ENCODE results near the gene TMEM215. TPM values are rescaled to one million over a fixed set of nuclear protein-coding genes. Genes with fewer than 3 reads are reported as not detected.
"Not testable (repeated sequence)": the region's sequence is repeated elsewhere in the genome, so short reads cannot be mapped to it uniquely, and the experiment has no call there.

The TMEM215 gene
- polyA plus RNA-seq, 4 donors: not detected

- DNase-seq (no peak), FAIRE-seq (no peak)
- Histone ChIP-seq H3K27ac (ENCODE audit: low read depth in 1 of 3, low read length in 2 of 3) (no peak overlapping the region), H3K9me3 (ENCODE audit: control insufficient read depth in 2 of 2, insufficient read depth in 1 of 2, low read depth in 1 of 2, low read length in 1 of 2) (no peaks in the 10 kb centered on the region), H3K27me3 (ENCODE audit: control insufficient read depth in 3 of 3, insufficient read depth in 3 of 3, low read length in 3 of 3) (no peaks in the 10 kb centered on the region), H3K4me3 (ENCODE audit: low read depth in 1 of 3, low read length in 3 of 3) (no peak overlapping the region), H3K4me1 (ENCODE audit: control insufficient read depth in 3 of 3, insufficient read depth in 2 of 3, low read depth in 1 of 3, low read length in 2 of 3) (no peaks in the 10 kb centered on the region), H3K36me3 (ENCODE audit: control insufficient read depth in 3 of 3, insufficient read depth in 2 of 3, low read depth in 1 of 3, low read length in 3 of 3) (no peaks in the 10 kb centered on the region)
- 82 to 91% (median 90%) methylated on average over 5 of the region's 5 CpGs for WGBS, 3 donors
These were observed 19.2 kb upstream of the TMEM215 start for GRCh38 chr9:32764139-32764538.

GRCh38 chr9:32775283-32775682 lies 8.1 kb upstream of the TMEM215 start:
- no peaks in the 10 kb centered on the region for H3K4me1 ChIP-seq (ENCODE audit: control insufficient read depth in 3 of 3, insufficient read depth in 2 of 3, low read depth in 1 of 3, low read length in 2 of 3)
- DNase-seq (no peak), FAIRE-seq (no peak)
- H3K4me3 ChIP-seq (ENCODE audit: low read depth in 1 of 3, low read length in 3 of 3): no peak overlapping the region
- H3K27me3 ChIP-seq (ENCODE audit: control insufficient read depth in 3 of 3, insufficient read depth in 3 of 3, low read length in 3 of 3): peaks cover 0 to 4% (median 3%) of the 10 kb centered on the region in 3 donors
- WGBS, 3 donors: 36 to 59% (median 43%) methylated on average over 1 of the region's 1 CpG
- no peak overlapping the region for H3K27ac ChIP-seq (ENCODE audit: low read depth in 1 of 3, low read length in 2 of 3)
- no peaks in the 10 kb centered on the region for H3K36me3 ChIP-seq (ENCODE audit: control insufficient read depth in 3 of 3, insufficient read depth in 2 of 3, low read depth in 1 of 3, low read length in 3 of 3)
- peaks cover 0 to 2% of the 10 kb centered on the region in 2 donors for H3K9me3 ChIP-seq (ENCODE audit: control insufficient read depth in 2 of 2, insufficient read depth in 1 of 2, low read depth in 1 of 2, low read length in 1 of 2)

- H3K9me3 ChIP-seq (ENCODE audit: control insufficient read depth in 2 of 2, insufficient read depth in 1 of 2, low read depth in 1 of 2, low read length in 1 of 2): peaks cover 0 to 2% of the 10 kb centered on the region in 2 donors
- FAIRE-seq: no peak
These were observed 7.1 kb upstream of the TMEM215 start for GRCh38 chr9:32776201-32776600.

GRCh38 chr9:32782476-32783167 lies 718 bp upstream of the TMEM215 start:
- Histone ChIP-seq H3K4me3 (ENCODE audit: low read depth in 1 of 3, low read length in 3 of 3) (no peak overlapping the region), H3K27me3 (ENCODE audit: control insufficient read depth in 3 of 3, insufficient read depth in 3 of 3, low read length in 3 of 3) (peaks cover 12 to 40% (median 22%) of the 10 kb centered on the region in 3 donors)
- no peak for FAIRE-seq

More at GRCh38 chr9:32776201-32776600, 7.1 kb upstream of the TMEM215 start:
- H3K27ac ChIP-seq (ENCODE audit: low read depth in 1 of 3, low read length in 2 of 3): no peak overlapping the region
- no peaks in the 10 kb centered on the region for H3K36me3 ChIP-seq (ENCODE audit: control insufficient read depth in 3 of 3, insufficient read depth in 2 of 3, low read depth in 1 of 3, low read length in 3 of 3)
- H3K27me3 ChIP-seq (ENCODE audit: control insufficient read depth in 3 of 3, insufficient read depth in 3 of 3, low read length in 3 of 3): peaks cover 0 to 4% (median 3%) of the 10 kb centered on the region in 3 donors
- WGBS, 3 donors: 71 to 80% (median 79%) methylated on average over 3 of the region's 3 CpGs
- DNase-seq: no peak
- no peaks in the 10 kb centered on the region for H3K4me1 ChIP-seq (ENCODE audit: control insufficient read depth in 3 of 3, insufficient read depth in 2 of 3, low read depth in 1 of 3, low read length in 2 of 3)
- no peak overlapping the region for H3K4me3 ChIP-seq (ENCODE audit: low read depth in 1 of 3, low read length in 3 of 3)

GRCh38 chr9:32787816-32788215 lies 4.5 kb downstream of the TMEM215 start:
- no peak for DNase-seq
- no peaks in the 10 kb centered on the region for H3K9me3 ChIP-seq (ENCODE audit: control insufficient read depth in 2 of 2, insufficient read depth in 1 of 2, low read depth in 1 of 2, low read length in 1 of 2)
- WGBS, 3 donors: 55 to 71% (median 58%) methylated on average over 2 of the region's 2 CpGs
- no peaks in the 10 kb centered on the region for H3K4me1 ChIP-seq (ENCODE audit: control insufficient read depth in 3 of 3, insufficient read depth in 2 of 3, low read depth in 1 of 3, low read length in 2 of 3)
- H3K36me3 ChIP-seq (ENCODE audit: control insufficient read depth in 3 of 3, insufficient read depth in 2 of 3, low read depth in 1 of 3, low read length in 3 of 3): no peaks in the 10 kb centered on the region
- peaks cover 7 to 22% (median 9%) of the 10 kb centered on the region in 3 donors for H3K27me3 ChIP-seq (ENCODE audit: control insufficient read depth in 3 of 3, insufficient read depth in 3 of 3, low read length in 3 of 3)
- H3K27ac ChIP-seq (ENCODE audit: low read depth in 1 of 3, low read length in 2 of 3): no peak overlapping the region
- no peak overlapping the region for H3K4me3 ChIP-seq (ENCODE audit: low read depth in 1 of 3, low read length in 3 of 3)
- FAIRE-seq: no peak

More at GRCh38 chr9:32782476-32783167, 718 bp upstream of the TMEM215 start:
- Histone ChIP-seq H3K9me3 (ENCODE audit: control insufficient read depth in 2 of 2, insufficient read depth in 1 of 2, low read depth in 1 of 2, low read length in 1 of 2) (no peaks in the 10 kb centered on the region), H3K36me3 (ENCODE audit: control insufficient read depth in 3 of 3, insufficient read depth in 2 of 3, low read depth in 1 of 3, low read length in 3 of 3) (no peaks in the 10 kb centered on the region), H3K4me1 (ENCODE audit: control insufficient read depth in 3 of 3, insufficient read depth in 2 of 3, low read depth in 1 of 3, low read length in 2 of 3) (no peaks in the 10 kb centered on the region), H3K27ac (ENCODE audit: low read depth in 1 of 3, low read length in 2 of 3) (no peak overlapping the region)
- 5 to 18% (median 14%) methylated on average over 45 of the region's 45 CpGs for WGBS, 3 donors
- no peak for DNase-seq

GRCh38 chr9:32796015-32796414 lies 12.7 kb downstream of the TMEM215 start:
- H3K27ac ChIP-seq (ENCODE audit: low read depth in 1 of 3, low read length in 2 of 3); FAIRE-seq; H3K36me3 ChIP-seq (ENCODE audit: control insufficient read depth in 3 of 3, insufficient read depth in 2 of 3, low read depth in 1 of 3, low read length in 3 of 3); H3K27me3 ChIP-seq (ENCODE audit: control insufficient read depth in 3 of 3, insufficient read depth in 3 of 3, low read length in 3 of 3); H3K9me3 ChIP-seq (ENCODE audit: control insufficient read depth in 2 of 2, insufficient read depth in 1 of 2, low read depth in 1 of 2, low read length in 1 of 2); H3K4me3 ChIP-seq (ENCODE audit: low read depth in 1 of 3, low read length in 3 of 3); H3K4me1 ChIP-seq (ENCODE audit: control insufficient read depth in 3 of 3, insufficient read depth in 2 of 3, low read depth in 1 of 3, low read length in 2 of 3); DNase-seq: not testable (repeated sequence)
- 37 to 41% (median 39%) methylated on average over 3 of the region's 3 CpGs for WGBS, 3 donors

GRCh38 chr9:32801530-32801929 lies 18.2 kb downstream of the TMEM215 start:
- H3K27ac ChIP-seq (ENCODE audit: low read depth in 1 of 3, low read length in 2 of 3): no peak overlapping the region
- no peak overlapping the region for H3K4me3 ChIP-seq (ENCODE audit: low read depth in 1 of 3, low read length in 3 of 3)
- H3K36me3 ChIP-seq (ENCODE audit: control insufficient read depth in 3 of 3, insufficient read depth in 2 of 3, low read depth in 1 of 3, low read length in 3 of 3): no peaks in the 10 kb centered on the region
- DNase-seq (no peak), FAIRE-seq (no peak)
- no peaks in the 10 kb centered on the region for H3K9me3 ChIP-seq (ENCODE audit: control insufficient read depth in 2 of 2, insufficient read depth in 1 of 2, low read depth in 1 of 2, low read length in 1 of 2)
- 80 to 95% (median 91%) methylated on average over 1 of the region's 1 CpG for WGBS, 3 donors
- no peaks in the 10 kb centered on the region for H3K27me3 ChIP-seq (ENCODE audit: control insufficient read depth in 3 of 3, insufficient read depth in 3 of 3, low read length in 3 of 3)
- no peaks in the 10 kb centered on the region for H3K4me1 ChIP-seq (ENCODE audit: control insufficient read depth in 3 of 3, insufficient read depth in 2 of 3, low read depth in 1 of 3, low read length in 2 of 3)

GRCh38 chr9:32807217-32807616 lies 23.9 kb downstream of the TMEM215 start:
- Histone ChIP-seq H3K27ac (ENCODE audit: low read depth in 1 of 3, low read length in 2 of 3) (no peak overlapping the region), H3K9me3 (ENCODE audit: control insufficient read depth in 2 of 2, insufficient read depth in 1 of 2, low read depth in 1 of 2, low read length in 1 of 2) (no peaks in the 10 kb centered on the region), H3K36me3 (ENCODE audit: control insufficient read depth in 3 of 3, insufficient read depth in 2 of 3, low read depth in 1 of 3, low read length in 3 of 3) (no peaks in the 10 kb centered on the region), H3K4me1 (ENCODE audit: control insufficient read depth in 3 of 3, insufficient read depth in 2 of 3, low read depth in 1 of 3, low read length in 2 of 3) (no peaks in the 10 kb centered on the region), H3K27me3 (ENCODE audit: control insufficient read depth in 3 of 3, insufficient read depth in 3 of 3, low read length in 3 of 3) (no peaks in the 10 kb centered on the region), H3K4me3 (ENCODE audit: low read depth in 1 of 3, low read length in 3 of 3) (no peak overlapping the region)
- DNase-seq: no peak
- no peak for FAIRE-seq
- 88 to 94% (median 93%) methylated on average over 1 of the region's 1 CpG for WGBS, 3 donors

GRCh38 chr9:32811246-32811645 lies 27.9 kb downstream of the TMEM215 start:
- no peaks in the 10 kb centered on the region for H3K9me3 ChIP-seq (ENCODE audit: control insufficient read depth in 2 of 2, insufficient read depth in 1 of 2, low read depth in 1 of 2, low read length in 1 of 2)
- FAIRE-seq (no peak), DNase-seq (no peak)
- no peak overlapping the region for H3K27ac ChIP-seq (ENCODE audit: low read depth in 1 of 3, low read length in 2 of 3)
- H3K36me3 ChIP-seq (ENCODE audit: control insufficient read depth in 3 of 3, insufficient read depth in 2 of 3, low read depth in 1 of 3, low read length in 3 of 3): no peaks in the 10 kb centered on the region
- H3K27me3 ChIP-seq (ENCODE audit: control insufficient read depth in 3 of 3, insufficient read depth in 3 of 3, low read length in 3 of 3): no peaks in the 10 kb centered on the region
- H3K4me1 ChIP-seq (ENCODE audit: control insufficient read depth in 3 of 3, insufficient read depth in 2 of 3, low read depth in 1 of 3, low read length in 2 of 3): no peaks in the 10 kb centered on the region
- WGBS, 3 donors: 52 to 62% (median 57%) methylated on average over 3 of the region's 3 CpGs
- H3K4me3 ChIP-seq (ENCODE audit: low read depth in 1 of 3, low read length in 3 of 3): no peak overlapping the region
